Activated T-helper 1 cell treated with Interleukin-2 at 50 U/mL for 16 hours (primary cell): ENCODE measurements around the gene KCNJ5.

Experiments used
- DNase-seq: peaks from one replicate; pipeline ENCODE4 v3.0.0-alpha.2; 2020; ENCODE audit warnings: low read depth

The KCNJ5 gene

DNA sequence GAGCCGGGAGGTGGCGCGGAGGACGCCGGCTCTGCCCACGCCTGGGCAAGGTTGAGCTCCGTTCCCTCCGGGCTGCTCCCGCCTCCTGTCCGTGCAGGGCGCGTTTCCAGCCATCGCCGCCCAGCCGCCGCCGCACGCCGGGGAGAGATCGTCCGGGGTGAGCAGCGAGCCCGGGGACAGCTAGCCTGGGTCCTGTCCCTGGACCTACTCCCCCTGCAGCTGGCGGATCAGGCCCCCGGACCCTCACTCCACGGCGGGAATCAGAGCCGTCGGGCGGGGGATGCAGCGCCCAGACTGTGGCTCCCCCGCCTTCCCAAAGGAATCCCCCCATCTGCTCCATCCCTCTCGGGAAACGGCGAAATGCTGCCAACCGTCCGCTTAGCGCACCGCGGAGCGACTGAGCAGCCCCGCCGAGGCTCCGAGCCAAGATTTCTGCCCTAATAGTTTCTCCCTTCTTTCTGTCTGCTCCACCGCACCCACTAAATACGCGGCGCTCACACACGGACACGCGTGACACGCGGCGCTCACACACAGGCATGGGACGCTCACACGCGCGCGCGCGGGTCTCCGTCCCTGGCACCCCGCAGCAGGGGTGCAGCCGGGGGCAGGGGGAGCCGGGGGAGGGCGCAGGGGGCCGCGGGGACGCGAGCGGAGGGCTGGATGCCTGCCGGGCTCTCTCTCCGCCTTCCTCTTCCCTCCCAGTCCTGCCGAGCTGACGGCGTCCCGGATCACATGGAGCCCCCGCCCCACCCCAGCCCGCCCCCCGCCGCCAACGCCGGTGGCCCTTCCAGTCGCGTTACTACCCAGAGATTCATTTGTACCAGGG lies at the start of gene KCNJ5:
KCNJ5 (plus strand) TSS at position 814 of the 826 bp plus-strand sequence. CDS start 19,918 bp downstream, outside the sequence.
- no peak for DNase-seq

DNA sequence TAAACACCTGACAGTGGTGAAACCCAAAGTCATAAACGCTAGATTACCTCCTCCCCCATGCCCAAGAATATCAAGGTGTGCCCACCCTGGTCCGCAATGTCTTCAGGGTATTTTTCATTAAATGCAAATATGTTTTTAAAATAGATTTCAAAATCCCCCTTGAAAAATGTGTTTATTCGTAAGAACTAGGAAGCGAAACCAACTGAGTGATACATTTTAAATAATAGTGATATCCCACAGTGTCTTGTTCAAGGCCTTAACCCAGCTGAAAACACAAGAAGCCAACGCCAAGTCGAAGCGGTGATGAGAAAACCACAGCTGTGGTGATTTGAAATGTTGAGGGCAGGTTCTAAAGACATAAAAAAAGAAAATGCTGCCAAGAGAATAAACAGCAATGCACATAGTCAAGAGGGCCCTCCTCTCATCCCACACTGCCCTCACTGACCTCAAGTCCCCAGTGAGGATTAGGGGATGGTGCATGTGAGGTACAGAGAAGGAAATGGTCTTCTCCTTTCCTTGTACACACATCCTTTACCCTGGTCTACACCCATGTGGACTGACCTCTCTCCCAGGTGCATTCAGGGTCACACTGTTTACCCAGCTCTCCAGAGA lies 49.6 kb upstream of the KCNJ5 start:
- DNase-seq, result no peak

DNA sequence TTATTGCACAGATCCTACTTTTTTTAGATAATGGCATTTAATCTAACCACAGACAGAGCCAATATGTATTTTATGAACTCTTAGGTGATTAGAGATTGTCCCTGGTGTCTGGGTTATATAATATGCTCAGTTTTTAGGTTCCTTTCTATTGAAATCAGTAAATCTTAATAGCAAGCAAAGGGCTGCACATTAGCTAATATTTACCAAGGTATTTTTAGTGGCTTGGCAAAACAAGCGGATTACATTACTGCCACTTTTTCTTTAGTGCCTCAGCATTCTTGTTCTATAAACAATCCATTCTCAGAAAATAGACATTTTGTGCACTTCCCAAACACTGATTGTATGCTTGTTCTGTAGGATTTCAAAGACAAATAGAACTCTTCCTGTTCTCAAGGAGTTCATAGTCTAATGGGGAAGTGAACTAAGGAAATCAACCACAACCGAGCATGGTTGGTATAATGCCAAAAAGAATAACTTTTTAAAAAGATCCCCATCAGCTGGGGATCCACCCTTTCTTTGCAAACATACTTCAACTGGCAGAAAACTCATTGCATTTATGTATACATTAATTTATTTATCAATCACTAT lies 47.9 kb upstream of the KCNJ5 start:
- no peak for DNase-seq

DNA sequence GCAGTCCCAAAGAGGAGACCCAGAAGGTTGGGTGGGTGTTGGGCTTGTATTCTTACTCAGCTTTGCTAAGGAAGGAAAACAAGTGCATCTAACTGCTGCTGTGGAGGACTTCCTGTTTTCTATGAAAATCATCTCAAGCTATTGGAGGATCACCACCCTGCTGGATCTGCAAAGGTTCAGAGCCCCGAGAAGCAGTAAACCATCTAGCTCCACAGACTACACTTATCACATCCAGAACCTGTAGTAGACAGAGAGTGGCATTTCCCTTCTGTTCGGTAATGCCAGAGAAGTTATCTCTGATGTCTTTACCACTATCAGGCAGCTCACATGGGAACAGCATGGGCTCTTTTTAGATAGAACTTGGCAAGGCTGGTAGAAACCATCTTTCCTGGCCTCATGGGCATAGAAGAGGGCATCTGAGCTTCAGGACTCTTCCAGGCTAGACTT lies 45.8 kb upstream of the KCNJ5 start:
- no peak for DNase-seq

DNA sequence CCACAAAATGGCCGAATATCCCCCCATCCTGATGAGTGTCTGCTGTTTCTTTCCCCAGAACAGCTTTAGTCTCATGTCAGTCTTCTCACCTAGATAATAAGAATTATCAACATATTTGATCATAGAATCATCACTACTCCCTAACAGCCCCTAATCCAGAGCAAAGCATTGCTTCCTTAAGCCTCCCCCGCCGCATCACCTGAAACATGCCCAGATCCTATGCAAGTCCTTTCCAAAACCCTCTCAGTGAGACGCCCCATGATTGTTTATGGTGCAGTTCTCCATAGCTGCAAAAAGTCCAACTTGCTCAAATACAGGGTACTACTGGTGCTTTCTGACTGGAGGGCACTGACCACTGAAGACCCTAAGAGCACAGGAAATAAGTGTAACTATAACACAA lies 44.2 kb upstream of the KCNJ5 start:
- no peak for DNase-seq

DNA sequence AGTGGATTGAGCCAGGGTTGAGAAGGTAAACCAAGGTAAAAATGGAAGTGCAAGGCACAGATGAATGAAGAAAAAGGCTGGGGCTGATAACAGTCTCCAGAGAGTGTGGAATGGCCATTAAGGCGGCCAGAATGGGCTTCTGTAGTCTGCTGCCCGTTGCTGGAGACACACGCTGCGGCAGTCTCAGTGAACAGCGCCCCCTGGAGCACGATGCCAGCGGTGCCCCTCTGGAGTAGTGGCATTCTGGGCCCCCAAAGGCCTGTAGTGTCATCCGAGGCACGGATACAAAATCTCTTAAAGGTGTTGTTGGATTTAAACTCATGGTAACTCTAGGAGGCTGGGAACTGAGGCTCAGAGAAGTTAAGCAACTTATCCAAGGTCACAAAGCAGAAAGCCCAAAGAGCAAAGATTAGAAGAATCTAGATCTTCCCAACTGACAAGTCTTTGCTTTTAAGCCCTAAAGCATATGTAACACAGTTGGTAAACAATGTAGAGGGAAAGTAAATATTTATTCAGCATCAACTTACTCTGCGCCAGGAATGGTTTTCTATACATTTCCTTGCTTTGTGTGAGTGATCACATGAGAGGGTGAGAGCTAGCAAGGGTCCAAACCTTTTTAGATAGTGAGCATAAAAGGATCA lies 42.2 kb upstream of the KCNJ5 start:
- peak; percentile 41 for DNase-seq

DNA sequence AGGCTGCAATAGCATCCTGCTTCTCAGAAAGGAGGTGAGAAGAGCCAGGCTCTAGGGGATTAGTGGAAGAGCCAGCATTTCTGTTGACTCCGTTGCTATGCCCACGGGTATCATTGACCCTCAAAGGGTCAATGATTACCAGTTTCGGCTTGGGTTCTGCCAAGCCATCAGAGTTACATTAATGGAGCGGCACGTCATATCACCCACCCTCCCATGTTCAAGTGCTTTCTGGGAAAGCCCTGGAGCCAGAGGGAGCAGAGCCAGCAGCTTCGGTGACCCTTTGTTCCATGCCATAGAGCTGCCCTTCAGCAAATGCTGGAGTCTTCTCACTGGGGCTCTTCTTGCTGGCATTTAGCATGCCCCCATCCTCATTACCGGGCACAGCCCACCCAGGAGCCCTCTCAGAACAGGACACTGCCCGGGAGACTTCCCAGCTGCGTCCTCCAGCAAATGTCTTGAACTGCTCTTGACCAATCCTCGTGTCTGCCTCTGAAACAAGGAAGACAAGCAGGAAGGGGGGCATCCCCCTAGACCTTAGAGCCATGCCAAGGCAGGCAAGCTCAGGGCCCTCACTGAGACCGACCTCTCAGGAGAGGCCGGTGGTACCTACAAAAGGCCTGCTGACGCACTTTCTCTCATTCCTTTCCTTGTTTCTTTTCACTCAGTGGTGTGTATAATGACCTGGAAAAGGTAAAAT lies 38.7 kb upstream of the KCNJ5 start:
- no peak for DNase-seq

DNA sequence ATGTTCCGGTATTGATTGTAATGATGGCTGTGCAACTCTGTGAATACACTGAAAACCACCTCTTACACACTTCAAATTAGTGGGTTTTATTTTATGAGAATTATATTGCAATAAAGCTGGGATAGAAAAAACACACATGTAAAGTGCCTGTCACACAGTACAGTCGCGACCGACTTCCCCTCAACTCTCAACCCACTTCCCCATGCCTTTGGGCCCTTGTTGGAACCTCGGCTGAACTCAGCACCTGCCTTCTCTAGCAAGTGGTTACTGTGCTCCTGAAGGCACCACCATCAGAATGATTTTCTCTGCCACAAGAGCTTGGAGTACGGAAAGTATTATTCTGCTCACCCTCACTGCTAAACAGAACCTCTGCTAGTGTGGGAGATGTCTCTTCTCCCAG lies 37.6 kb upstream of the KCNJ5 start:
- no peak for DNase-seq

DNA sequence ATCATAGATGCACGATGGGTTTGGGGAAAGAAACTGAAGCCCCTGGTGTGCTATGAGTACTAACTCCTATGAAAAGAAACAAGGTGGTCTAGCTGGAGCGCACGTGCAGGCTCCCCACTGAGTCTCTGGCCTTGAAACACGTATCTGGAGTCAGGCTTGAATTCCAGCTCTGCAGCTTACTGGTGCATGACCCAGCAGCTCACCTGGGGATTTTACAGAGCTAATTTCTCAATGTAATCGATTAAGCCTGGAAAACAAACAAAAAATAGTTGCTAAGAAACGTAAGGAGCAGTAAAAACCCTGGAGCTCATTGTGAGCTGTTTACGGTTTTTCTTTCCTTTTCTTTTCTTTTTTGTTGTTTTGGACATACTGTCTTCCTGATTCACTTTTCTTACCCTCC lies 36.3 kb upstream of the KCNJ5 start:
- no peak for DNase-seq

DNA sequence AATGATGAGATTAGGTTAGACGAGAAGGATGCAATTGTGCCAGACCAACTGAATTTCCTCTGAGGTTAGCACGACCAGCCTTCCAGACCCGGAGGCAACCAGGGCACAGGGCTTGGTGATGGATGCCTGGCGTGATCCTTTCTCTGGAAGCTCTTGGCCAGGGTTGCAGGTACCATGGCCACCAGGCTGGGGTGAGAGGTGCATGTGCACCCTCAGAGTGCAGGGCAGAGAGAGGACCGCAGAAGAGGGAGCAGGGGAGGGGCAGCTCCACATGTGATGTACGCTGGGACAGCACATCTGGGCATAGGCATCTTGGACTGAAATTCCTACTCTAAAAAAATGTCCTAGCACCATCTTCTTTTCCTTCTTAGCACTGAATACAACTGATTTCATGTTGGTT lies 34.9 kb upstream of the KCNJ5 start:
- no peak for DNase-seq

DNA sequence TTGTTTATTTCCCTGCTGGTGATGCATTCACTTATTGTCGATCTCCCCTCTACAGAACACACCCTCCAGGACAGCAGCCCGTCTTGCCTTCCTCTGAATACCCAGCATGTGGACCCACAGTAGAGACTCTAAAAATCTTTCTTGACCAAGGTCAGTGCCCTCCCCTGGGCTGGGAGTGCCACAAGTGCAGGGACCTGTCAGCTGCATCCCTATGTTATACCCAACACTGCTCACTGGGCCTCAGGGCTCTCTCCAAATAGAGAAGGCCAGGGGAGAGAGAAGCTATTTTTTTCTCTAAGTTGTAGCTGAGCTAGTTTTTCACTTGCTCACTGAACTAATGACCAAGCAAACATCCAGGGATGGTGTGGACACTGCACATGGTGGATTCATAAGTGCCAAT lies 33.8 kb upstream of the KCNJ5 start:
- DNase-seq, result no peak

DNA sequence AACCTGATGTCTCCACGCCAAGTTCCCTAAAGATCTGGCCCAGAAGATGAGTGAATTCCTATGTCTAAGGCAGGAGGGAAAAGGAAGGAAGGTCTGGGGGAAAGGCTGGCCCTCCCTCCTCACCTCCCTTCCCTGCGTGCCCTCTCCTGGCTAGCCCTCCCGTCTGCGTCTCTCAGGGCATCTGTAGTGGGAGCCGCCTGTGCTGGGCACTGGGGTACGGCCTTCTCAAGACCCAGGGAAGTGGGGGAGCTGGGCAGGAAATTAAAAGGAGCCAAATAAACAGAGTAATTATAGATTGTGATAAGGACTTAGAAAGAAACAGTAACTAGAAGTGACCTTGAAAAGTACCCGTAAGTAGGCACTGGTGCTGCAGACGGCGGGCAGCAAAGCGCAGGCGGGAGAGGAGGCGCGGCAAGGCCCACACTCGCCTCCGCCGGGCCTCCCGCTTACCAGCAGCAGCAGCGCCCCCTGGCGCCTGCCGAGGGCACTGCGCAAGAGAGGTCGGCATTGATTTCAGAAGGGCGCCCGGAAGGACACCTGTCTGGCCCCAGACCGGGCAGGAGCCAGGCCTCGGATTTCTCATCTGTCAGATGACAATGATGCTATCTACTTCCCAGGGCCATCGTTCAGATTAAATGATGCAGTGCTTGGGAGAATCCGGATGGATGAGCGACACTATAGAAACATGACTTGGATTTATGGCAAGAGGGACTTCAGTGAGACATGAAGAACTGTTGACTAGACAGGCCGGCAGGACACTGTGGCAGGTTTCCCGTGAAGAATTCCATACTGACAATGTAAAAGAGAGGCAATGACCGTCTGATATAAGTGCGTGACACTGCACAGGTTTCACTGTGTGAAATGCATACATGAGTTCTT lies 31.4 kb upstream of the KCNJ5 start:
- peak; percentile 62 for DNase-seq

DNA sequence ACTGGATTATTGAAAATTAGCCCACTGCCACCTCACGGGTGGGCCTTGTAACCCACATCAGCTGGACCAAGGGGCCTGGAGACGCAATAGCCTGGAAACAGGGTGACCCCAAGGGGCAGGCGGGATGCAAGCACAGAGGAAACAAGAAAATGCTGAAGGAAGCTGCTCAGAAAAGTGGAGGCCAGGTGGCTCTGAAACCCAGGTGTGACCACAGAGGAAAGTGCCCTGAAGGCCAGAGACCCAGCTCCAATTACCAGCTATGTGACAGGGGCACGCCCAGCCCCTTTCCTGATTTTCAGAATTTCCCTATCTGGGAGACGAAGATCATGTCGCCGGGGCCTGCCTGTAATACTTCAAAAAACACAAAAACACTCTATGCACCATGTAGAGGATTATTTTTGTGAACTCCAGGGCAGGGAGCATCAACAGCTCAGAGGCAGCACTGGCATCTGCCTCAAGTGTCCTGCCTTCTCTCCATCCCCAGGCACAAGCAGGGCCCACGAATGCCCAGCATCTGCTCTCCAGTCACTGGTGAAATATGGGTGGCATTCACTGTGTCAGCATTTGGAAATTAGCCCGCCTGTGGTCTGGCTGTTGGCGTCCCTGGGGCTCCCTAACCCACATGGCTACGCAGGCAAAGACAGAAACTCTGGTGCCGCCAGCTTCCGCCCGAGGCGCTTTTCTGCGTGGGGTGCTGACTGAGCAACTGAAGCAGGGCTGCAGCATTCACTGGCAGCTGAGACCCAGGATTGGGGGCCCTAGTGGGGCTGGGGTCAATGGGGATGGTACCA lies 30.4 kb upstream of the KCNJ5 start:
- no peak for DNase-seq

DNA sequence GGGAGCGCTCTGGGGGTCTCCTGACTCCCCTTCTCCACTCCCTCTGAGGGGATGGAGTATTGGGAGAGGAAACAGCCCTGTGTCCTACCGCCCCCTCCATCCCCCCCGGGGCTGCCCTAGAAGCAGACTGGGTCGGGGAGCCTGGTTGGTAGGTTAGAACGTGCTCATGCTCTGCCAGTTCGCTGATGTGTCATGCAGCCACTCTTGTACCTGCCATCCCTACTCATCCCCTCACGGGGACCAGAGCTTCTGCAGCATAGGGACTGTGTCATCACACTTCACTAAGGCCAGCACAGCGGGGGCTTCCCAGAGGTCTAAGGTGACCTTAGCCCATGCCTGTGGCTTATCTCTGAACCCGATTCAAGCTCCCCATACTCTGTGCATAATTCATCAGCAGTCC lies 28.8 kb upstream of the KCNJ5 start:
- no peak for DNase-seq

DNA sequence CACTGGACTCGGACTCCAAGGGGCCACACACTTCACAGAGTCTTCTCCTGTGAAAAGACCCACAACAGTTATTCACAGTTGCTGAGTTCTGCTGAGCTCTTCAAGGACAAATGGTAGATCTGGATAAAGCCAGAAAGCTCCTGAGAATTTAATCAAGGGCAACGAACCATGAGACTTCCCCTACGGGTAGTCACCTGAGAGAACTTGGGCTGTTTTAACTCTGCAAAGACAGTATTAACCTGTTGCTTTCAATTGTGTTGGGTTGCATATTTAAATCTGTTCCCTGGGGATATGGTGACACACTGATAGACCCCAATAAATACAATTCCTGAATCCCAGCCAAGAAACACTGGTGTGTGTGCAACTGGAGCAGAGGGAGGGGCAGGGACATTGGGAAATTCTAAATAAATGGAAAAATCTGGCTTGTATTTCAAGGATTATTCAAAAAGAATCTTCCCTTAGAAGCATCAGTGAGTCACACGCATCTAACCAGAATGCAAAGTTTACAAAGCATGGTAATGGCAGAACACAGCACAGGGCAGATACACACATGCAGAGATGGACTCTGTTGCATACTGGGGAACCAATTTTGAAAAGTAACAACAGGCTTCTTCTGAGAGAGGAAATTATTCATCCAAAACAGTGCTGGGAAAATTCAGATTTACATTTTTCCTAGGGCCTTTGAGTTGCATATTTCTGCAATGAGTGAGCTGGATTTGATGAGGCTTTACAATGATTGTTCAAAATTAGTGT lies 28.1 kb upstream of the KCNJ5 start:
- DNase-seq, result no peak

DNA sequence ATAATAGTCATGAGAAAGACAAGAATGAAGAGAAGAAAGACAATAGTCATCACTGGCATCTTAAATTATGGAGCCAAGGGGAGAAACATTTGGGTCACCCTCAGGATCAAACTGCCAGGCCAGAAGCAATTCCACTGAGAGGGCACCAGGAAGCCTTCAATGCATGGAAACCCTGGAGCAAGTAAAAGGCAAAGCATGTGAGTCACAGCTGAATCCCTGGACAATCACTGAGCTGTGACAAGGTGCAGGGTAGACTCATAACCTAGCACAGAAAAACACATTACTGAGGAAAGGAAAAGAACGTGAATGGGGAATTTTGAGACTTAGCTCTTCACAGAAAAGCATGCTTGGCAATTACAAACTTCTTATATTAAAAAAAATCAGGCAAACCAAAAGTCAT lies 25.7 kb upstream of the KCNJ5 start:
- no peak for DNase-seq

DNA sequence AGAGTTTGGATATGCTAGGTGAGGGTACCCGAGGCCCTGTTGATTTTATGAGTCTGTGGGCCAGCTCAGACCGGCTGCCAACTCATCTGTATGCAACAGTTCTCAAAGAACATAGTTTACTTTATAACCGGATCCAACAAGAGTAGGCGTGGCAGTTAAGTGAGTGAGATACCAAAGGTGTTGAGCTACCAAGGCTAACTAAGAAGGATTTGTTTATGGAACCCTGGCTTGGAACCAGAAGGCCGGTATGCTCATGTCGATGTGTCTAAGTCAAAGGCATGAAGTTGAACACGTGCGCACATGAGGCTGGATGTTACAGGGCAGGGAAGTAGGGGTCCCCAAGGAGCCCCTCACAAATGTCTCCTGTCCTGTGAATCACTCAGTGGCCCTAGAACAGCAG lies 23.9 kb upstream of the KCNJ5 start, which contains the start of gene KCNJ1:
KCNJ1 (minus strand) TSS at position 20 of the 400 bp plus-strand sequence. CDS start 27,053 bp downstream, outside the sequence.
- no peak for DNase-seq

DNA sequence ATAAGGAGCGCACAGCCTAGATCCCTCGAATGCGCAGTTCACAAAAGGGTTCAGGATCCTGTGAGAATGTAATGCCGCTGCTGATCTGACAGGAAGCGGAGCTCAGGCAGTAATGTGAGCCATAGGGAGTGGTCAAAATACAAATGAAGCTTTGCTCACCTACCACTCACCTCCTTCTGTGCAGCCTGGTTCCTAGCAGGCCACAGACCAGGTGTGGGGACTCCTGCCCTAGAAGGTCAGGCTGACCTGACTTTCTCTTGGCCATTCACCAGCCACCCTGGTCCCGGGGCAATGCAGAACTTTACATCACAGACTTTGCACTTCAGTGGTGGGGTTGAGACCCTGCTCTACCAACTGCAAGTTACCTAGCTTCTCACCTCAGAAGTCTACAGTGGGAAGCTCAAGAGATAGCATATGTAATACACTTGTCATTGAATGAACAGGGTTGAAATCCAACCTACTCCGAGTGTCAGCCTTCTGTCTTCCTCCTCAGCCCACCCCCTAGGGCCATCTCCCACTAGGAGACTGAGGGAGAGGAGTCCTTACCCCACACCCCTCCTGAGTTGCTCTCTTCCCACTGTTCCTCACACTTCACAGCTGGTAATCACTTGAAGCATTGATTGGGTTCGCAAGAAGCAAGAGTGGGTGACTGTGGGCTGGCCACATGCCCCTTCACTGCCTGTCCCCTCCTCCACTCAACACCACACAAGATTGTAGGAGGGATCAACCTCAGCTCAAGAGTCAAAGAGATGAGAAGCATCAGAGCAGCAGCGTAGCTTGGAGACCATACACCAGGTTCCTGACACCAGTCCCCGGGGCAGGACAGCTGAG lies 22.1 kb upstream of the KCNJ5 start:
- DNase-seq, result no peak
